Thyroid gland (tissue), 4 donors: ENCODE data around the gene WNT8B.

Experiments used
- POLR2A ChIP-seq, 2 donors: fragments of 450-650 bp; IDR thresholded peaks; one replicate each; pipeline ENCODE4 v1.6.1; 2017; ENCODE audit warnings: antibody characterized with exemption in 2 of 2, mild to moderate bottlenecking in 2 of 2, moderate library complexity in 1 of 2
- TF ChIP-seq, protein P1 (sequence below), 6 experiments: fragments of 200-600 bp in 3 of 6; fragments of 450-650 bp in 3 of 6; sonication (generic) in 3 of 6; IDR thresholded peaks; one replicate each; pipeline ENCODE4 v1.5.1; 2016 to 2019; ENCODE audit warnings: antibody characterized with exemption in 6 of 6, mild to moderate bottlenecking in 2 of 6, inconsistent platforms in 1 of 6, moderate library complexity in 1 of 6

GRCh38 chr10:100438674-100439315 is 24.0 kb upstream of the WNT8B start:
- TF ChIP-seq, protein P1, sequence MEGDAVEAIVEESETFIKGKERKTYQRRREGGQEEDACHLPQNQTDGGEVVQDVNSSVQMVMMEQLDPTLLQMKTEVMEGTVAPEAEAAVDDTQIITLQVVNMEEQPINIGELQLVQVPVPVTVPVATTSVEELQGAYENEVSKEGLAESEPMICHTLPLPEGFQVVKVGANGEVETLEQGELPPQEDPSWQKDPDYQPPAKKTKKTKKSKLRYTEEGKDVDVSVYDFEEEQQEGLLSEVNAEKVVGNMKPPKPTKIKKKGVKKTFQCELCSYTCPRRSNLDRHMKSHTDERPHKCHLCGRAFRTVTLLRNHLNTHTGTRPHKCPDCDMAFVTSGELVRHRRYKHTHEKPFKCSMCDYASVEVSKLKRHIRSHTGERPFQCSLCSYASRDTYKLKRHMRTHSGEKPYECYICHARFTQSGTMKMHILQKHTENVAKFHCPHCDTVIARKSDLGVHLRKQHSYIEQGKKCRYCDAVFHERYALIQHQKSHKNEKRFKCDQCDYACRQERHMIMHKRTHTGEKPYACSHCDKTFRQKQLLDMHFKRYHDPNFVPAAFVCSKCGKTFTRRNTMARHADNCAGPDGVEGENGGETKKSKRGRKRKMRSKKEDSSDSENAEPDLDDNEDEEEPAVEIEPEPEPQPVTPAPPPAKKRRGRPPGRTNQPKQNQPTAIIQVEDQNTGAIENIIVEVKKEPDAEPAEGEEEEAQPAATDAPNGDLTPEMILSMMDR (IDR thresholded peaks at IDR 0.05): no peak
- TF ChIP-seq POLR2A (IDR thresholded peaks at IDR 0.05): no peak
